GM06990 (cell line): ENCODE data around the gene SLC12A7.

Experiments
- DNase-seq: peaks from one replicate; pipeline ENCODE4 v3.0.0-alpha.2; 2011; ENCODE audit not compliant: insufficient read length; ENCODE audit errors: extremely low read depth
- H3K27me3 ChIP-seq: replicated peaks from 2 replicates; pipeline ENCODE4 v1.6.0; 2011; ENCODE audit warnings: low read length; ENCODE audit not compliant: control insufficient read depth, insufficient read depth
- H3K36me3 ChIP-seq: 2 replicates; pipeline ENCODE4 v1.5.1; 2011; ENCODE audit warnings: low read length; ENCODE audit not compliant: control insufficient read depth, insufficient read depth
- H3K4me3 ChIP-seq: replicated peaks from 2 replicates; pipeline ENCODE4 v1.5.1; 2011; ENCODE audit warnings: low read depth, mild to moderate bottlenecking, control low read depth, low read length
- CTCF ChIP-seq: IDR thresholded peaks from 2 replicates; pipeline ENCODE4 v1.5.1; 2011; ENCODE audit warnings: low read length, control low read depth, mild to moderate bottlenecking, inconsistent platforms; ENCODE audit not compliant: insufficient read depth, poor library complexity, severe bottlenecking

Gene SLC12A7

GRCh38 chr5:1134478-1134877 is 22.6 kb upstream of the SLC12A7 start:
- peak; percentile 44 for DNase-seq
- Histone ChIP-seq H3K36me3 (no peaks in the 10 kb centered on the region), H3K27me3 (no peaks in the 10 kb centered on the region), H3K4me3 (no peak overlapping the region)
- peak; percentile 41 for TF ChIP-seq CTCF

- Histone ChIP-seq H3K27me3 (no peaks in the 10 kb centered on the region), H3K4me3 (no peak overlapping the region), H3K36me3 (no peaks in the 10 kb centered on the region)
- no peak for TF ChIP-seq CTCF
- peak; percentile 42 for DNase-seq
Observed at GRCh38 chr5:1133510-1134201, 21.8 kb upstream of the SLC12A7 start.

- TF ChIP-seq CTCF: no peak
- H3K27me3 ChIP-seq: no peaks in the 10 kb centered on the region
- H3K4me3 ChIP-seq: no peak overlapping the region
- H3K36me3 ChIP-seq: no peaks in the 10 kb centered on the region
- DNase-seq: peak; percentile 39
Observed at GRCh38 chr5:1133108-1133507, 21.2 kb upstream of the SLC12A7 start.

GRCh38 chr5:1132570-1132969 is 20.7 kb upstream of the SLC12A7 start:
- no peaks in the 10 kb centered on the region for H3K27me3 ChIP-seq

GRCh38 chr5:1131726-1132125 is 19.9 kb upstream of the SLC12A7 start:
- Histone ChIP-seq H3K27me3 (no peaks in the 10 kb centered on the region), H3K4me3 (no peak overlapping the region), H3K36me3 (no peaks in the 10 kb centered on the region)
- no peak for TF ChIP-seq CTCF
- no peak for DNase-seq

More at GRCh38 chr5:1132570-1132969, 20.7 kb upstream of the SLC12A7 start:
- no peak for TF ChIP-seq CTCF
- DNase-seq: no peak
- H3K36me3 ChIP-seq: no peaks in the 10 kb centered on the region
- H3K4me3 ChIP-seq: no peak overlapping the region
